Breast epithelium (tissue), 3 donors: ENCODE measurements around the gene NCKAP5.

Experiments used
- POLR2A ChIP-seq: fragments of 450-650 bp; IDR thresholded peaks from one replicate; pipeline ENCODE4 v1.6.1; 2016; ENCODE audit warnings: antibody characterized with exemption, mild to moderate bottlenecking, moderate library complexity
- POLR2AphosphoS5 ChIP-seq, 3 donors: sonication (generic); formaldehyde crosslinking; IDR thresholded peaks; one replicate each; pipeline ENCODE4 v1.6.1; 2017; ENCODE audit warnings: antibody characterized with exemption in 3 of 3

DNA sequence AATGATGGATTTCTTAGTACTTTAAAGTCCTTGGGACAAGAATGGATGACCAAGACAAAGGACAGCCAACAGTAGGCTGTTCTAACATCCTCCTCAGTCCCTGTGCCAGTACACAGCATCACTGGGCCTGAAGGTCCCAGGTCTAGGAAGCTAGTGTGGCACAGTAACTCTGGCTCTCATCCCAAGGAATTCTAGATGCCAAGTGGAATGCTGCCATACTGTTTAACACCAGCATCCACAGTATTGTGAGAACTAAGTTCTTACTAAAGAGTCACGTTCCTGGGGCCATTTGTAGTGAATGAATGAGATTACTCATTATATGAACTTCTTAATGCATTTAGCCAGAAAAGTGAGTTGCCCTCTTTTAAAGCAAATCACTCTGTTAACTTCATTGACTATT, 830.0 kb downstream of the NCKAP5 start:
- TF ChIP-seq POLR2A = no peak
- TF ChIP-seq POLR2AphosphoS5 (IDR thresholded peaks at IDR 0.05) = no peak
